ACC112 (cell line): ENCODE measurements around the gene HECTD4.
"Not testable (repeated sequence)": the region's sequence is repeated elsewhere in the genome, so short reads cannot be mapped to it uniquely, and the experiment has no call there.

Experiments used
- H2AFZ ChIP-seq: fragments of 200-600 bp; sonication (generic); one replicate; pipeline ENCODE4 v1.6.0; 2017; ENCODE audit warnings: antibody characterized with exemption, low read length; ENCODE audit not compliant: unreplicated experiment
- H3K27ac ChIP-seq: fragments of 200-600 bp; sonication (generic); 2 replicates; pipeline ENCODE4 v1.5.1; 2014; ENCODE audit warnings: low read depth, mild to moderate bottlenecking, antibody characterized with exemption, low read length, moderate library complexity
- H3K27me3 ChIP-seq: fragments of 200-600 bp; sonication (generic); 2 replicates; pipeline ENCODE4 v1.6.1; 2014; ENCODE audit warnings: mild to moderate bottlenecking, antibody characterized with exemption, low read length, moderate library complexity, mixed read lengths; ENCODE audit not compliant: insufficient read depth
- H3K36me3 ChIP-seq: fragments of 200-600 bp; sonication (generic); 2 replicates; pipeline ENCODE4 v1.6.1; 2016; ENCODE audit warnings: mild to moderate bottlenecking, antibody characterized with exemption, low read length, moderate library complexity, mixed read lengths; ENCODE audit not compliant: insufficient read depth
- H3K4me1 ChIP-seq: fragments of 200-600 bp; sonication (generic); one replicate; pipeline ENCODE4 v1.6.1; 2016; ENCODE audit warnings: low read length, mixed read lengths; ENCODE audit not compliant: insufficient read depth, unreplicated experiment, control insufficient read depth
- H3K4me3 ChIP-seq: fragments of 200-600 bp; sonication (generic); 2 replicates; pipeline ENCODE4 v1.5.1; 2014; ENCODE audit warnings: mild to moderate bottlenecking, low read depth, low read length
- H3K79me2 ChIP-seq: fragments of 200-600 bp; sonication (generic); one replicate; pipeline ENCODE4 v1.6.0; 2016; ENCODE audit warnings: low read length; ENCODE audit not compliant: control insufficient read depth, unreplicated experiment, insufficient read depth

Gene HECTD4

DNA sequence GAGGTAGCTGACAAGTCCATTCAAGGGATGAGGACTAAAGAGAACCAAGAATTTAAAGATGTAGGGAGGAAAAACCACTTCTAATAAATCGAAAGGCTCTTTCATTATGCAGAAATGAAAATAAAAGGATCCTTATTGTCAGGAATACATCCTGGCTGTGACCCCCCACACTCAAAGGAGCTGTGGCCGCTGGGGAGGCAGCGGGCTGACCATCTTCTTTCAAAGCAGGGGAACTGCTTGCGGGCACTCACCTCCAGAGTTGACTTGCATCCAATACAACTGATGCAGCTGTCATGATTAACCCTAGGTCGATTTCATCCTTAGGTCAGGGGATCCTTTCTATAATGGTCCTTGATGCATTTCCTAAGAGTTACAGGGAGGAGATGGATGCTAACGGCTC is 221.6 kb downstream of the HECTD4 start:
- Histone ChIP-seq H2AFZ (no peak overlapping the region), H3K4me3 (no peak overlapping the region), H3K27me3 (no peaks in the 10 kb centered on the region), H3K27ac (no peak overlapping the region), H3K79me2 (no peaks in the 10 kb centered on the region), H3K36me3 (peaks cover 23% of the 10 kb centered on the region; the same call in 1 of the 2 replicates), H3K4me1 (no peaks in the 10 kb centered on the region)

DNA sequence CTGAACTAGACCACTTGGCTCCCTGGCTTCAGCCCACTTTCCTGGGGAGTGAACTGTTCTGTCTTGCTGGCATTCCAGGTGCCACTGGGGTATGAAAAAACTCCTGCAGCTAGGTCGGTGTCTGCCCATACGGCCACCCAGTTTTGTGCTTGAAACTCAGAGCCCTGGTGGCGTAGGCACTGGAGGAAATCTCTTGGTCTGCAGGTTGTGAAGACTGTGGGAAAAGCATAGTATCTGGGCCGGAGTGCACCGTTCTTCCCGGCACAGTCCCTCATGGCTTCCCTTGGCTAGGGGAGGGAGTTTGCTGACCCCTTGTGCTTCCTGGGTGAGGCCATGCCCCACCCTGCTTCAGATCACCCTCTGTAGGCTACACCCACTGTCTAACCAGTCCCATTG is 223.1 kb downstream of the HECTD4 start:
- Histone ChIP-seq H3K4me1 (no peaks in the 10 kb centered on the region), H3K27me3 (no peaks in the 10 kb centered on the region), H3K27ac (no peak overlapping the region), H3K4me3 (no peak overlapping the region), H3K79me2 (no peaks in the 10 kb centered on the region), H3K36me3 (peaks cover 23% of the 10 kb centered on the region; the same call in 1 of the 2 replicates), H2AFZ (no peak overlapping the region)

DNA sequence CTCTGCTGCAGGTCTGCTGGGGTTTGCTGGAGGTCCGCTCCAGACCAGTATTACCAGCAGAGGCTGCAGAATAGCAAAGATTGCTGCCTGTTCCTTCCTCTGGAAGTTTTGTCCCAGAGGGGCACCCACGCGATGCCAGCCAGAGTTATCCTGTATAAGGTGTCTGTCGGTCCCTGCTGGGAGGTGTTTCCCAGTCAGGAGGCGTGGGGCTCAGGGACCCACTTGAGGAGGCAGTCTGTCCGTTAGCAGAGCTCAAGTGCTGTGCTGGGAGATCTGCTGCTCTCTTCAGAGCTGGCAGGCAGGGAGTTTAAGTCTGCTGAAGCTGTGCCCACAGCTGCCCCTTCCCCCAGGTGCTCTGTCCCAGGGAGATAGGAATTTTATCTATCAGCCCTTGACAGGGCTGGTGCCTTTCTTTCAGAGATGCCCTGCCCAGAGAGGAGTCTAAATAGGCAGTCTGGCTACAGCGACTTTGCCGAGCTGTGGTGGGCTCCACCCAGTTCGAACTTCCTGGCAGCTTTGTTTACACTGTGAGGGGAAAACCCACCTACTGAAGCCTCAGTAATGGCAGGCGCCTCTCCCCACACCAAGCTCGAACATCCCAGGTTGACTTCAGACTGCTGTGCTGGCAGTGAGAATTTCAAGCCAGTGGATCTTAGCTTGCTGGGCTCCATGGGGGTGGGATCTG is 223.6 kb downstream of the HECTD4 start:
- not testable (repeated sequence) for H3K27me3 ChIP-seq, H2AFZ ChIP-seq, H3K4me1 ChIP-seq, H3K79me2 ChIP-seq, H3K4me3 ChIP-seq, H3K27ac ChIP-seq
- H3K36me3 ChIP-seq = peaks cover 25% of the 10 kb centered on the region; the same call in 1 of the 2 replicates

DNA sequence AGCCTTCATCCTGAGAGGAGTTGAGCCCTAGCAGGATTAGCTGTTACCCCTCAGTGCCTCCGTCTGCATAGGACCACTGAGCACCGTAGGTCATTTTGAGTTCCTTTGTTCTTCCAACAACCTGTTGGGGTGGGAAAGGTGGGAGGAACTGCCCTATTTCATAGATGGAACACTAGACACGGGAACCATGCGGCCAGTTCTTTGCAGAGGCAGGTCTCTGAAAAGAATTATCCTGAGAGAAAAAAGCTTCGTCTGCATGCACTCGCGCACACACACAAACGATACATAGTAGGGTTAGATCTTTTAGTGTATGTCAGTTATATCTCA is 228.4 kb downstream of the HECTD4 start:
- no peaks in the 10 kb centered on the region for H3K27me3 ChIP-seq
- no peak overlapping the region for H3K27ac ChIP-seq
- H3K36me3 ChIP-seq = peaks cover 20% of the 10 kb centered on the region

DNA sequence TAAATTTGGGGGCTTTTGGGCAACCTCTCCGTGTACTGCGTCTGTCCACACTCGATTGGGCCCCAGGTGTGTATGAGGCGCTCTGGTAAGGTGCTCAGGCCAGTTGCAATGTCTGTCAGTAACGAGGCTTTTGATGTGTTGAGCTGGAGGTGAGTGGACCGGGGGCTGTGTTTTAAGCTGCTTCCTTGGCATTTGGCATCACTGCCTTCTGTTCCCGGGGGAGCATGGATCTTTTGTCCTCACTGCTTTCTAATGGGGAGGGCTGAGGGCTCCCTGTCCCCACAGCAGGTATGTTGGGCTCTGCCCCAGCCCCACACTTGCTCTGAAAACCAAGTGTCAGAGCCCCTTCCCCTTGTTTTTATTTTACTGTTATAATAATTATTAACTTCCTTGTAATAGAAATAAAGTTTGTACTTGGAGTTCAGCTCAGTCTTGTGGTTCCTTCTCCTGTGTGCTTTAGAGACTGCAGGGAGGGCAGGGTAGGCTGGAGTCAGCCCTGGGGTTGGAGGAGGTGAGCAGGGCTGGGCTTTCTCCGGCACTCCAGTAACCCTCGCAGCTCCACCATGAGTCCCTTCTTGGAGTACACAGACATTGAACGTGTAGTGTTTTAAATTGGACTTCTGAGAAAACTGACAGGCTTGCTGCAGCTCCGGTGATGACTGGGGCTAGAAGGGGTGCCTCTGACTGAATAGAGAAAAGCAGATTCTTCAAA is 228.9 kb downstream of the HECTD4 start:
- no peak overlapping the region for H3K27ac ChIP-seq
- H3K27me3 ChIP-seq = no peaks in the 10 kb centered on the region
- H3K4me1 ChIP-seq = peaks cover 2% of the 10 kb centered on the region
- H2AFZ ChIP-seq = no peak overlapping the region
- no peak overlapping the region for H3K4me3 ChIP-seq
- H3K79me2 ChIP-seq = no peaks in the 10 kb centered on the region
- peaks cover 23% of the 10 kb centered on the region for H3K36me3 ChIP-seq

More for the DNA sequence above, 228.4 kb downstream of the HECTD4 start:
- Histone ChIP-seq H3K4me3 (no peak overlapping the region), H3K79me2 (no peaks in the 10 kb centered on the region), H2AFZ (no peak overlapping the region), H3K4me1 (no peaks in the 10 kb centered on the region)

DNA sequence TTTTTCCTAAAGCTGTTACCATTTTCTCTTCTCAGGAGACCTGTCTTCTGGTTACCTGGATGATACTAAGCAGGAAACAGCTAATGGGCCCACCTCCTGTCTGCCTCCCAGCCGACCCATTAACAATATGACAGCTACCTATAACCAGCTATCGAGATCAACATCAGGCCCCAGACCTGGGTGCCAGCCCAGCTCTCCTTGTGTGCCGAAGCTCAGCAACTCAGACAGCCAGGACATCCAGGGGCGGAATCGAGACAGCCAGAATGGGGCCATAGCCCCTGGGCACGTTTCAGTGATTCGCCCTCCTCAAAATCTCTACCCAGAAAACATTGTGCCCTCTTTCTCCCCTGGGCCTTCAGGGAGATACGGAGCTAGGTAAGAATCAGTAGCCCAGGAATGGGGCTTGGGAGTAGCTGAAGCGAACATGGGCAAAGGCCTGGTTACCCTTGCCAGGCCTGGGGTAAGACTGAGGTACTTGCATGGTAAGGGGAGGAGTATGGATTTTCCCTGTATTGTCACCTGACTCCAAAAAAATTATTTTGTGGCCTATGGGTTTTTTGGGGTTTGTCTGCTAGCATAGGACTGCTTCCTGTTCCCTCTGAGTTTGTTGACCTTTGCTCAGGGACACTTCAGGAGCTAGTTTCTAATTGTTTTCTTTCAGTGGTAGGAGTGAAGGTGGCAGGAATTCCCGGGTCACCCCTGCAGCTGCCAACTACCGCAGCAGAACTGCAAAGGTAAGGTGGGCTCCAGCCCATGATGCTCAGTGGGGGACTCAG is 230.3 kb downstream of the HECTD4 start:
- no peak overlapping the region for H2AFZ ChIP-seq
- peaks cover 26% of the 10 kb centered on the region for H3K36me3 ChIP-seq
- no peak overlapping the region for H3K27ac ChIP-seq
- H3K4me1 ChIP-seq = peaks cover 7% of the 10 kb centered on the region
- H3K4me3 ChIP-seq = no peak overlapping the region
- no peaks in the 10 kb centered on the region for H3K79me2 ChIP-seq
- no peaks in the 10 kb centered on the region for H3K27me3 ChIP-seq

DNA sequence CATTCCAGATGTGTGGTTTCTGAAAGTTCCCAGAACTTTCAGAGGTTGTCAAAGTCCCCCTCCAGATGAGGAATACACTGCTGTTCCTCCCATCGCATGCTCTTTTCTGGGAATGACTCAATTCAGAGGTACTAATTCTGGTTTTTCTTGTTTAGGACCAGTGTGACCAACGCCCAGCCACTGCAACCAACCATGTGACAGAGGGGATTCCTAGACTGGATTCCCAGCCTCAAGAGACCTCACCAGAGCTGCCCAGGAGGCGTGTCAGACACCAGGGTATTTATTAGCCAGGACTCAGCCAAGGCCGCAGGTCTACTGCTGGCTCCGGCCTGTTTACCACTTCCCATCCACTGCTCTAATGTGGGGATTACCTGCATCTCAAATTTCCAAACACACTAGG is 232.6 kb downstream of the HECTD4 start:
- peaks cover 32% of the 10 kb centered on the region for H3K36me3 ChIP-seq
- H2AFZ ChIP-seq = no peak overlapping the region
- H3K79me2 ChIP-seq = no peaks in the 10 kb centered on the region
- no peaks in the 10 kb centered on the region for H3K27me3 ChIP-seq
- H3K4me3 ChIP-seq = no peak overlapping the region
- peaks cover 7% of the 10 kb centered on the region for H3K4me1 ChIP-seq
- no peak overlapping the region for H3K27ac ChIP-seq

DNA sequence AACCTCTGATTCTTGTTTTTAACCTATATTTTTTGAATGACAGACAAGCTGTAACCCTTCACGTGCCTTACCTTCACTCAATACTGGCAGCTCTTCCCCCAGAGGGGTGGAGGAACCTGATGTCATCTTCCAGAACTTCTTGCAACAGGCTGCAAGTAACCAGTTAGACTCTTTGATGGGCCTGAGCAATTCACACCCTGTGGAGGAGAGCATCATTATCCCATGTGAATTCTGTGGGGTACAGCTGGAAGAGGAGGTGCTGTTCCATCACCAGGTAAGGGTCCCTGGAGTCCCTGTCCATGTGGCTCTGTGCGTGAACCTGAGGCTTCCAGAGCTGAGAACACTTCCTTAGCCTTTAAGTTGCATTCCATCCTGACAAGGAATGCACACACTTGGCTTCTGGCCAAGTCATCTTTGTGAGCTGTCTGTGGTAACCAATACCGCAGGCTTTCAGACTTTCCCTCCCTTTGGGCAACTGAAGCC is 234.2 kb downstream of the HECTD4 start:
- Histone ChIP-seq H2AFZ (no peak overlapping the region), H3K36me3 (peaks cover 30% of the 10 kb centered on the region), H3K27ac (no peak overlapping the region), H3K79me2 (no peaks in the 10 kb centered on the region), H3K4me1 (peaks cover 7% of the 10 kb centered on the region), H3K27me3 (no peaks in the 10 kb centered on the region), H3K4me3 (no peak overlapping the region)

DNA sequence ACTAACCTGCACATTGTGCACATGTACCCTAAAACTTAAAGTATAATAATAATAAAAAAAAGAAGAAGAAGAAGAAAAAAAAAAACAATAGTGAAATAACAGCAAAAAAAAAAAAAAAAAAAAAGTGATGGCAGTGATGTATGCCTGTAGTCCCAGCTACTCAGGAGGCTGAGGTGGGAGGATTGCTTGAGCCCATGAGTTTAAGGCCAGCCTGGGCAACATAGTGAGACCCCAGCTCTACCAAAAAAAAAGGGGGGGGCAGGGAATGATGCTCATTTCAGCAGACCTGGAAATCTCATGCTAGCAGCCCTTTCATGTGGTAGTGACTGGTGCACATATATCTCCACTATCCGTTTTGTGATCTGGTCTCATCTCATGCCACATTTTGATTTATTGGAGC is 236.1 kb downstream of the HECTD4 start:
- Histone ChIP-seq H3K4me3 (no peak overlapping the region), H3K79me2 (no peaks in the 10 kb centered on the region), H3K27me3 (no peaks in the 10 kb centered on the region), H3K36me3 (peaks cover 31% of the 10 kb centered on the region), H3K27ac (no peak overlapping the region), H3K4me1 (peaks cover 7% of the 10 kb centered on the region), H2AFZ (no peak overlapping the region)

DNA sequence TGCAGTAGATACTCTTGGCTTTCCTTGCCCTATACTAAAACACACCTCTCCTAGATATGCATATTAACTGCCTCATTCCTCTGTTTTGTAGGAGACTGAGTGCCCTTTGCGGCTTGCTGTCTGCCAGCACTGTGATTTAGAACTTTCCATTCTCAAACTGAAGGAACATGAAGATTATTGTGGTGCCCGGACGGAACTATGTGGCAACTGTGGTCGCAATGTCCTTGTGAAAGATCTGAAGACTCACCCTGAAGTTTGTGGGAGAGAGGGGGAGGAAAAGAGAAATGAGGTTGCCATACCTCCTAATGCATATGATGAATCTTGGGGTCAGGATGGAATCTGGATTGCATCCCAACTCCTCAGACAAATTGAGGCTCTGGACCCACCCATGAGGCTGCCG is 241.5 kb downstream of the HECTD4 start:
- Histone ChIP-seq H3K27me3 (no peaks in the 10 kb centered on the region), H3K79me2 (no peaks in the 10 kb centered on the region), H3K4me3 (no peak overlapping the region), H3K36me3 (peaks cover 27% of the 10 kb centered on the region), H3K27ac (no peak overlapping the region), H2AFZ (no peak overlapping the region), H3K4me1 (no peaks in the 10 kb centered on the region)
